GM12874 (cell line): Measurements from ENCODE around the gene DGKD.

Source experiments
- CTCF ChIP-seq: IDR thresholded peaks from 2 replicates; pipeline ENCODE4 v1.5.1; 2011; ENCODE audit warnings: low read depth, mild to moderate bottlenecking, control low read depth, low read length, moderate library complexity; ENCODE audit not compliant: insufficient read depth

Gene DGKD

GRCh38 chr2:233412405-233412804 lies 58.1 kb downstream of the DGKD start:
- TF ChIP-seq CTCF = no peak

- TF ChIP-seq CTCF = no peak
Measured at GRCh38 chr2:233413046-233413445, 58.8 kb downstream of the DGKD start.

- no peak for TF ChIP-seq CTCF
Measured at GRCh38 chr2:233413559-233414272, 59.4 kb downstream of the DGKD start.

- TF ChIP-seq CTCF = no peak
Measured at GRCh38 chr2:233414273-233414654, 60.0 kb downstream of the DGKD start.

- no peak for TF ChIP-seq CTCF
Measured at GRCh38 chr2:233414777-233415570, 60.7 kb downstream of the DGKD start.

- TF ChIP-seq CTCF = no peak
Measured at GRCh38 chr2:233416199-233416598, 61.9 kb downstream of the DGKD start.

GRCh38 chr2:233416706-233417105 lies 62.4 kb downstream of the DGKD start:
- no peak for TF ChIP-seq CTCF
